GM19240 (cell line): ENCODE results near the gene SCCPDH.

Source experiments
- DNase-seq: peaks from one replicate; pipeline ENCODE4 v3.0.0; 2011; ENCODE audit warnings: low spot score; ENCODE audit not compliant: insufficient read length

Gene SCCPDH

GRCh38 chr1:246784621-246785493 lies 60.6 kb downstream of the SCCPDH start:
- no peak for DNase-seq

- DNase-seq = no peak
Measured at GRCh38 chr1:246785494-246786111, 61.4 kb downstream of the SCCPDH start.

DNA sequence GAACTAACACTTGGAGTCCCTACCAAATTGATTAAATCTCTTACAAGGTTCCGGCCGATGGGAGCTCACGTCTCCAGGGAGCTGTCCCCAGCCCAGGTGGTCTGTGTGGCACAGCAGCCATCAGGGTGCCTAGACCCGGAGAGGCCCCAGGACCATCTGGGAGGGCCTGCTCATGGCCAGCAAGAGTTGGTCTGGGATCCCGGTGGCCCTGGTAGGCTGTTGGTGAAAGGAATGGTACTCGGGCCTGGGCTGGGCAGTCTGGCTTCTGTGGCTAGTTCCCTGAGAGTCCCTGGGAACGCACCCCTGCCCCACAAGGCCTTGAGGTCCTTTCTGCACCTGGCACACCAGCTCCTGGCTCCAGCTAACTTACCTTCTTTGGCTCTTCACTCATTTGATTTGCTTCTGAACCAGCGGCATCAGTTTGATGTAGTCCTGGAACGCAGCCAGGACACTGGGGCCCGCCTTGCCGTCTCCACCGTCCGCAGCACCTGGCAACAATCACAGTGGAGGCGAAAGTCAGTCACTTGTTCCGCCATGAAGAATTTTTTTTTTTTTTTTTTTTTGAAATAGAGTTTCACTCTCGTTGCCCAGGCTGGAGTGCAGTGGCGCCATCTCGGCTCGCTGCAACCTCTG lies 62.5 kb downstream of the SCCPDH start:
- no peak for DNase-seq

GRCh38 chr1:246787781-246788513 lies 63.7 kb downstream of the SCCPDH start:
- DNase-seq = no peak

- no peak for DNase-seq
Measured at GRCh38 chr1:246788895-246789338, 64.7 kb downstream of the SCCPDH start.

- no peak for DNase-seq
Measured at GRCh38 chr1:246789454-246790339, 65.5 kb downstream of the SCCPDH start.

DNA sequence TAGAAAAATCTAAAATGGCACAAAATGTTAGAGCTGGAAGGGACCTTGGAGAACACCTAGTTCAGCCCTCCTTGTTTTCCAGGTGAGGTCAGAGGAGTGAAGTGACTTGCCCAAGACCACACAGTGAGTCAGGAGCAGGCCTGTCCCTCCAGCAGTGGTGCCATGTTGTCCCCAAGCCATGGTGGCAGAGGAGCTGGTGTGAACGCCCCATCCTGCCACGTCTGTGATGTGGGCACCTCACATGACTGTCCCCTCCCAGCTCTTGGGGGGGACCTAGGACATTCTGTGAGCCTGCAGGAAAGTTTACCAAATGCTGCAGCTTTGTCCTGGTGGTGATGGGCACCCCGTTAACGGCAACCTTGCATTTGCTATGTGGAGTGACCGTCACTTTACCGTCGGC lies 66.2 kb downstream of the SCCPDH start:
- no peak for DNase-seq

- DNase-seq = no peak
Measured at GRCh38 chr1:246790833-246791232, 66.6 kb downstream of the SCCPDH start.

DNA sequence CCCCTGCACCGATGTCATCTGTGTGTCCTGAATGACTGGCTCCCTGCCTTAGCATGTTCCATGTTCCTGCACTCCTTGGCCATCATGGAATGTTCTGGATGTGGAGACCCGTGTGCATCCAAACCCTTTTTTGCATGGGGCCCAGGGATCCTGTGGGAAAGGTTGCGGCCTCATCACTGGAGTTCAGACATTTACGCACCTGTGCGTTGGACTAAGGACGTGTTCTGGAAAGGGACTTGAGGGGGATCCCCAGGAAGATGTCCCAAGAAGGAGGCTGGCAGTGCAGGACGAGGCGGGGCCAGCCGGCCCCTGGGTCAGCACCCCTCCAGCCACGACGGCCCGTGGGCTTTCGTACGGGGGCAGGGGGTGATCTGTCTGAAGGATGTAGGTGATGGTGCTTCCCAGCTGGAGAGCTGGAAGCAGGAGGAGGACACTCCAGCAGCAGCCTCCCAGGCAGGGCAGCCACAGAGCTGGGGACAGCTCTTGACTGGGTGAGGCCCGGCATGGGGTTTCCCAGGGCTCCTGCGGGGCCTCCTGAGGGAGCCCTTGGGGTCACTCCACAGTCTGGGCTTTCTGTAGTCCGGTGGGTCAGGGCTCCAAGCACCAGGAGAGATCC lies 67.2 kb downstream of the SCCPDH start:
- no peak for DNase-seq

DNA sequence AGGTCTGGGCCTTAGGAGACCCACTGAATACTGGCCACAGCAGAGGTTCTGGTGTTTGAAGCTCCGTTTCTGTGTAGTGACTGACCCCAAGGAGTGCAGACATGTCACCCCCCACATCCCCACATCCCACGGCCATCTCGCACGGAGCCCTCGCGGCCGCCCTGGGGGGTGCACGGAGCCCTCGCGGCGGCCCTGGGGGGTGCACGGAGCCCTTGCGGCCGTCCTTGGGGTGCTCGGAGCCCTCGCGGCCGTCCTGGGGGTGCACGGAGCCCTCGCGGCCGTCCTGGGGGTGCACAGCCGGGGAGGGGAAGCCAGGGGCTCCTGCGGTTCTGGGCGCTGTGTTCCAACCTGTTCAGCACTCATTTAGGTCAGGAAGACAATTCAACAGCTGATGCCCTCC lies 68.4 kb downstream of the SCCPDH start:
- DNase-seq = no peak

- DNase-seq = no peak
Measured at GRCh38 chr1:246793356-246793896, 69.2 kb downstream of the SCCPDH start.

DNA sequence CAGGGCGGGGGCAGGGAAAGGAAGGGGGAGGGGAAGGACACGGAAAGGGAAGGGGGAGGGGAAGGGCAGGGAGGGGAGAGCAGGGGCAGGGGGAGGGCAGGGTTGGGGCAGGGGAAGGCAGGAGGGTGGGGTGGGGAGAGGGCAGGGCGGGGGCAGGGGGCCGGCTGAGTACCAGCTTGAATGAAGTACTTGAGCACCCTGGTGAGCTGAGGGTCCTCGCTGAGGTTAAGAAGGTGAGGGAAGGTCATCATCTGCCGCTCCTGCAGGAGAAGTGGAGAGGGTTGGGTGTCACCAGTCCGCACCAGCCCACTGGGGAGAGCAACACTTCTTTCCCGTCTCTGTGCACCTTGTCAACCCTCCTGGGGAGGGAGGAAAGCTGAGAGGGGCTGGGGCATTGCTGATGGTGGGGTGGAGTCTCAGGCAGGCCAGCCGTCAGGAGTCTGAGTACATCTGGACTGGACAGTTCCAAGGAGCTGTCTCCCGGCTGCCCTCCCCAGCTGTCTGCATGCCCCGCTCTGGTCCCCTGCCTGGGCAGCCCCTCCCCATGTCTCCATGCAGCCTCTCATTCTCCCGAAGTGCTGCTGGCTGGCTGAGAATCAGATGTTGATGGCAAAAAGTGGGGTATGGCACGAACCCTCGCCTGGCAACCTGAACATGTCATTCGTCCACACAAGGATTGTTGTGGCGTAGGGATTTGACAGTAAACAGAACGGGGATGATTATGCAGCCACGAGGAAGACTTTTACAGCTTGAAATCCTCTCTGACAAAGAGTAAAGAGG lies 70.0 kb downstream of the SCCPDH start:
- DNase-seq = no peak

- DNase-seq = no peak
Measured at GRCh38 chr1:246794828-246795671, 70.8 kb downstream of the SCCPDH start.

- no peak for DNase-seq
Measured at GRCh38 chr1:246795906-246796694, 71.9 kb downstream of the SCCPDH start.

GRCh38 chr1:246797157-246797556 lies 72.9 kb downstream of the SCCPDH start:
- DNase-seq = no peak

DNA sequence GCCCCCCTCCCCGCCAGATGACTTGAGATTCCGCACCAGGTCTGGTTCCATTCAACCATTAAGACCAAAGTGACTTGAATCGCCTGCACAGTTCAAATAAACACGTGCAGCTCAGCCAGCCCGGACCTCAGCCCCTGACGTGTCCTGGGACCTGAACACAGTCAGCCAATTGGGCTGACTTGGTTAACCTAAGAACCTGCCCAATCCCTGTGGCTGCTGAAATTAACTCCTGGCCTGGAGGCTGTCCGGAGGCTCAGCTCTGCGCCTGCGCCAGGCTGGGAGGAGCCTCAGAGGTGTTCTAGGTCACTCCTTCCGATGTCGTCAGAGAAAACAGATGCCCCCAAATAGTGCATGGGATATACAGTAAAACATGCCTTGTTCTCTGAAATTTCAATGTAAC lies 73.4 kb downstream of the SCCPDH start:
- DNase-seq = no peak

GRCh38 chr1:246798107-246798506 lies 73.9 kb downstream of the SCCPDH start:
- DNase-seq = no peak
